ENCODE results near the gene GNAQ. TPM values are rescaled to one million over a fixed set of nuclear protein-coding genes. Genes with fewer than 3 reads are reported as not detected.

The GNAQ gene
- total RNA-seq, 1 experiment from 2014 or later, result 48.6 TPM

- no peaks in the 10 kb centered on the region for H3K27me3 Mint-ChIP-seq (ENCODE audit: low read depth)
- Histone ChIP-seq H4K20me1 (ENCODE audit: control insufficient read depth, insufficient read depth, insufficient read length) (no peaks in the 10 kb centered on the region), H3K27ac (ENCODE audit: insufficient read length, low read depth, low read length) (no peak overlapping the region), H2BK5ac (ENCODE audit: insufficient read length, low read length) (no peak overlapping the region), H3K4ac (ENCODE audit: low read depth, low read length) (no peak overlapping the region), H4K91ac (ENCODE audit: insufficient read length, low read depth, low read length) (no peak overlapping the region), H2BK20ac (ENCODE audit: low read depth, low read length, poor library complexity, severe bottlenecking) (no peak overlapping the region), H3K14ac (ENCODE audit: insufficient read depth, low read length) (no peak overlapping the region), H3K18ac (ENCODE audit: insufficient read length, low read depth, low read length) (no peak overlapping the region), H4K5ac (ENCODE audit: insufficient read length, low read depth, low read length) (no peak overlapping the region), H3K9me3 (ENCODE audit: control insufficient read depth, low read depth, low read length) (no peaks in the 10 kb centered on the region), H3K23me2 (ENCODE audit: insufficient read length, low read depth, low read length, poor library complexity, severe bottlenecking) (no peaks in the 10 kb centered on the region), H3K23ac (ENCODE audit: insufficient read length, low read depth, low read length) (no peak overlapping the region), H3K27me3 (ENCODE audit: insufficient read depth, low read length) (no peaks in the 10 kb centered on the region), H3K79me1 (ENCODE audit: insufficient read depth, low read depth, low read length, poor library complexity, severe bottlenecking) (no peaks in the 10 kb centered on the region), H3K4me1 (ENCODE audit: insufficient read depth, low read length) (no peaks in the 10 kb centered on the region), H2AK5ac (ENCODE audit: insufficient read length, low read length) (no peak overlapping the region), H2BK120ac (ENCODE audit: low read depth, low read length, poor library complexity, severe bottlenecking) (no peak overlapping the region), H2AFZ (ENCODE audit: low read length) (no peak overlapping the region), H3K9ac (ENCODE audit: extremely low read depth, insufficient read length, low read length) (no peak overlapping the region), H3K56ac (ENCODE audit: insufficient read length, low read depth, low read length) (no peak overlapping the region), H3K79me2 (ENCODE audit: insufficient read depth, low read length) (no peaks in the 10 kb centered on the region), H2BK12ac (ENCODE audit: insufficient read length, low read depth, low read length) (no peak overlapping the region), H3T11ph (ENCODE audit: low read length) (no peak overlapping the region), H3K4me2 (ENCODE audit: insufficient read depth, insufficient read length, low read length) (no peak overlapping the region), H2BK15ac (ENCODE audit: low read depth, low read length) (no peak overlapping the region), H4K8ac (replicated peaks; ENCODE audit: insufficient read length, low read depth, low read length) (no peak overlapping the region)
- no peaks in the 10 kb centered on the region for H3K36me3 Mint-ChIP-seq (ENCODE audit: insufficient read depth in 1 of 3, low read depth in 3 of 3)
- TF ChIP-seq, protein P1, sequence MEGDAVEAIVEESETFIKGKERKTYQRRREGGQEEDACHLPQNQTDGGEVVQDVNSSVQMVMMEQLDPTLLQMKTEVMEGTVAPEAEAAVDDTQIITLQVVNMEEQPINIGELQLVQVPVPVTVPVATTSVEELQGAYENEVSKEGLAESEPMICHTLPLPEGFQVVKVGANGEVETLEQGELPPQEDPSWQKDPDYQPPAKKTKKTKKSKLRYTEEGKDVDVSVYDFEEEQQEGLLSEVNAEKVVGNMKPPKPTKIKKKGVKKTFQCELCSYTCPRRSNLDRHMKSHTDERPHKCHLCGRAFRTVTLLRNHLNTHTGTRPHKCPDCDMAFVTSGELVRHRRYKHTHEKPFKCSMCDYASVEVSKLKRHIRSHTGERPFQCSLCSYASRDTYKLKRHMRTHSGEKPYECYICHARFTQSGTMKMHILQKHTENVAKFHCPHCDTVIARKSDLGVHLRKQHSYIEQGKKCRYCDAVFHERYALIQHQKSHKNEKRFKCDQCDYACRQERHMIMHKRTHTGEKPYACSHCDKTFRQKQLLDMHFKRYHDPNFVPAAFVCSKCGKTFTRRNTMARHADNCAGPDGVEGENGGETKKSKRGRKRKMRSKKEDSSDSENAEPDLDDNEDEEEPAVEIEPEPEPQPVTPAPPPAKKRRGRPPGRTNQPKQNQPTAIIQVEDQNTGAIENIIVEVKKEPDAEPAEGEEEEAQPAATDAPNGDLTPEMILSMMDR (conservative IDR thresholded peaks at IDR 0.05), result no peak
- DNase-seq, result no peak
- no peak overlapping the region; a peak in 1 of 7 replicates for H3K27ac Mint-ChIP-seq
- H3K4me1 Mint-ChIP-seq, result peaks cover 5 to 6% of the 10 kb centered on the region in 2 experiments
- no CpG with 5 or more reads among the region's 4 CpGs for WGBS (ENCODE audit: extremely low coverage, insufficient read length, low lambda C conversion rate)
- H3K4me3 Mint-ChIP-seq, result no peak overlapping the region
- H3K9me3 Mint-ChIP-seq, result no peaks in the 10 kb centered on the region
Measured at GRCh38 chr9:78044886-78045285, 13.3 kb upstream of the GNAQ start.
